Stimulated activated naive CD8-positive, alpha-beta T cell treated with anti-CD3 and anti-CD28 coated beads, Interleukin-15, Interleukin-2, amounts not matched to agents 100 U/mL and 50 U/mL, for 24 hours (primary cell): ENCODE results near the gene EFHD2.
A peak's percentile ranks its signal among the peaks of the same experiment; 100 is the strongest.
"Not testable (repeated sequence)": the region's sequence is repeated elsewhere in the genome, so short reads cannot be mapped to it uniquely, and the experiment has no call there.

Experiments
- ATAC-seq: fragments of 150-1000 bp; cut with Tn5 transposase; one replicate; pipeline ENCODE4 v1.10.0; 2021
- DNase-seq: peaks from one replicate; pipeline ENCODE4 v3.0.0; 2021

The EFHD2 gene

GRCh38 chr1:15409388-15410222 is at the start of gene EFHD2:
TSS of gene EFHD2 (plus strand) at chr1:15409888. CDS start at chr1:15409972, 84 bp downstream.
- ATAC-seq (peak; percentile 86), DNase-seq (peak; percentile 89)

DNA sequence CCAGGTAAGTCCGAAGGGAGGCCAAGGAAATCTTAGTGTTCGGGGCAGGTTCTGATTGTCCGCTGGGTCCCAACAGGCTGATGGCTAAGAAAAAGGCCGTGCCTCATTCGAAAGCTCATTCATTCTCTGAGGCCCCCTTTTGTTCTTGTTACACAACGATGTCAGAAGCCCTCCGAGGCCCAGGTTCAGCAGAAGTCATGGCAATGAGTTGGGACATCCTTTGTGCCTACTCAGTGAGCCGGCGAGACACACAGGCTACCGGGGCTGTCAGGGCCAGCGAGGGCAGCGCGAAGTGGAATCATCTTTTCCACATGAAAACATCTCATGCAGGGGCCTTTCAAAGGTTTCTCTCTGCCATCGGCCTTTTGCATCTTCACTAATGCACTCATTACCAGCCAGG is 49.0 kb upstream of the EFHD2 start:
- no peak for ATAC-seq

GRCh38 chr1:15362096-15362736 is 47.5 kb upstream of the EFHD2 start:
- DNase-seq, result no peak
- ATAC-seq, result no peak

More for the DNA sequence above, 49.0 kb upstream of the EFHD2 start:
- DNase-seq, result no peak

- DNase-seq, result no peak
- ATAC-seq, result no peak
Measured at GRCh38 chr1:15362737-15363128, 47.0 kb upstream of the EFHD2 start.

GRCh38 chr1:15364740-15365139 is 44.9 kb upstream of the EFHD2 start:
- ATAC-seq, result no peak
- no peak for DNase-seq

DNA sequence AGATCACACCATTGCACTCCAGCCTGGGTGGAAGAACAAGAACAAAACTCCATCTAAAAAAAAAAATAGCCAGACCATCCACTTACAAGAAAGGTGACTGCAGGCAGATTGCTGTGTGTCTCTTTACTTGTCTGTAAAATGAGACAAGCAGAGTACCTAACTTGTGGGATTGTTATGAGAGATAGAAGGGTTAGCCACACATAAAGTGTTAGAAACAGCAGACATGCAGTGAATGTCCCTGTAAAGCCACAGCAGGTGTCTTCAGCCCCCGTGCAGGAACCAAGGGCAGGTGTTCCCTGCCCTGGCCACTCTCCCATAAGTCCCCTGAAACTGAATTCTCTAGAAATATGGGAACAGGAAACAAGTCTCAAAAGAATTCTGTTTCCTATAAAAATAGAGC is 40.8 kb upstream of the EFHD2 start:
- ATAC-seq, result no peak
- no peak for DNase-seq

DNA sequence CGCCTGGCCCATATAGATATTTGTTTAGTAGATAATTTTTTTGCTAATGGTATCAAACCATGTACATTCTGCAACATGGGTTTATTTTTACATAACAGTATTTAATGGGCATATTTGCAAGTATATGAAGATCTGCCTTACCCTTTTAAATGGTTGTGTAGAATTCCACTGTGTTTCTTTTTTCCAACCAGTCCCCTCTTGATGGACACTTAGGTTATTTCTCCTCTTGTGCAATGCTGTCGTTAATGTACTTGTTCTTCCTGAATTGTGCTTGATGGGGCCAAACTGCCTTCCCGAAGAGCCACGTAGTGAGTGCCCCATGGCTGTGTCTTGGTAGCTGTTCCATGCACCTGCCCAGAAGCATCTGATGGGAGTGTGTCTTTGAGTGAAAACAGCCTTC is 39.4 kb upstream of the EFHD2 start:
- ATAC-seq, result no peak
- no peak for DNase-seq

- no peak for DNase-seq
- no peak for ATAC-seq
Measured at GRCh38 chr1:15370781-15371520, 38.7 kb upstream of the EFHD2 start.

DNA sequence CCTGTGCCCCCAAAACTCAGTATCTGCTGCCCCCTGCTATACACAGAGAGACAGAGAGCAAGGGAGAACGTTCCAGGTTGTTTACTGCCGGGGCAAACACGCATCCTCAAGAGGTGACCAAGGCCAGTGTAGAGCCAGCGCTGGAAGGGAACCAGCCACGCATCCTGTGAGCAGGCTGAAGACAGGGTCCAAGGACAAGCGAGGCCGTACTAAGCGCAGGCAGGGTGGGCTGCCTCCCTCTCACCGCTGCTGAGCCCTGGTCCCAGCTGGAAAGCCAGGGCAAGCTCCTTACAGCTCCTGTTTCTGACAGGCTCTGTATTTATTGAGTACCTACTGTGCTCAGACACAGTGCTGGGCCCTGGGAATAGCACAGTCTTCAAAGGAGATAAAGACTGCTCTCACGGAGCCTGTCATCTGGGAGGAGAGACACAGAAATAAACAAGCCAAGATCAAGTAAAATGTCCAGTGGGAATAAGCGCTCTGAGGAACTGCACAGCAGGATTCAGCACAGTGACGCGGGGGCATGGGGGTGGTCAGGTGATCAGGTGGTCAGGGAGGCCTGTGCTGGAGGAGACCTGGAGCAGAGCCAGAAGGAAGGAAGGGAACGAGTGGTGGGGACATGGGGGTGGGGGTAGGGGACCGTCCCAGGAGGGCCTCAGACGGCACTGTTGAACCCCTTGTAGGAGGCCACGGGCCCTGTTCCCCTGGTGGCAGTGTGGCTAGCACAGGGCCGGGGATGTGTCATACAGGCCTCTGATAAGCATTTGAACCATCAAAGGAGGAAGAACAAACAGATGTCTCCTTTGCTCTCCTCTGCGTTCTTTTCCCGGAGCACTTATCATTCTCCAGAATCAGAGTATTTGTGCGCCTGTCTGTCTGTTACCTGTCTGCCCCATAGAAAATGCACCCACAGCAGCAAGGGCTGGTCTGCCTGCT is 37.8 kb upstream of the EFHD2 start:
- no peak for DNase-seq
- peak; percentile 14 for ATAC-seq

- ATAC-seq, result no peak
Measured at GRCh38 chr1:15378729-15379128, 31.0 kb upstream of the EFHD2 start.

GRCh38 chr1:15379151-15379550 is 30.5 kb upstream of the EFHD2 start:
- not testable (repeated sequence) for ATAC-seq, DNase-seq

More at GRCh38 chr1:15378729-15379128, 31.0 kb upstream of the EFHD2 start:
- no peak for DNase-seq

DNA sequence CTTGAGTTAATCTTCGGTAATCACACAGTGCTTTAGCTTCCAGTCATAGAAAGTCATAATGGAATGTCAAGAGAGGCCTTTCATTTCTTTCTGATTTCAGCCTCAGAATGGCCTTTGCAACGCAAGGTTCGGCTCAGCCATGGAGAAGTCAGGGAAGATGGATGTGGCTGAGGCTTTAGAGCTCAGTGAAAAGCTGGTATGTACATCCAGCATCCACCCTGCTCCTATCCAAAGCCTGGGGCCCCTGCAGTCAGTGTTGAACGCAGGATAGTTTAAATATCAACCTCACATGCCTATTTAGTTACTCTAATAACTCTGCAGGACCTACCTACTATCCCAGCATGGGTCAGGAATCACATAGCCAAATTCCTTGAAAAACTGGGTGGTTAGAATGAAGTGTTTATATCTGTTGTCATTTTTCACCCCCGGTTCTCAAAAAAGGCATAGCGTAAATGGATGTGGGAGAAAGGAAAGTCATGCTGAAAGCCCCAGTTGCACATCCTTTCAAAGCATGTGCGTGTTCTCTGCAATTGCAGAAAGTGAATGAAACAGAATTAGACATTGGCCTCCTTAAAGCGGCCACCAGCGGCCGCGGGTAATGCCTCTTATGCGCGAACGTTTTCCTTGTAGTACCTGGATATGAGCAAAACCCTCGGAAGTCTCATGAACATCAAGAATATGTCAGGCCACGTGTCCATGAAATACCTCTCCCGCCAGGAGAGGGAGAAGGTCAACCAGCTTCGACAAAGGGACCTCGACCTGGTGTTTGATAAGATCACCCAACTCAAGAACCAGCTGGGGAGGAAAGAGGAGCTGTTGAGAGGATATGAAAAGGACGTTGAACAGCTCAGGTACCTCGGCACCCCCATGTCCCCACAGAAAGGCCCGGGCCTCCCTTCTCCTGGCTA is 28.8 kb upstream of the EFHD2 start:
- ATAC-seq (no peak), DNase-seq (no peak)

DNA sequence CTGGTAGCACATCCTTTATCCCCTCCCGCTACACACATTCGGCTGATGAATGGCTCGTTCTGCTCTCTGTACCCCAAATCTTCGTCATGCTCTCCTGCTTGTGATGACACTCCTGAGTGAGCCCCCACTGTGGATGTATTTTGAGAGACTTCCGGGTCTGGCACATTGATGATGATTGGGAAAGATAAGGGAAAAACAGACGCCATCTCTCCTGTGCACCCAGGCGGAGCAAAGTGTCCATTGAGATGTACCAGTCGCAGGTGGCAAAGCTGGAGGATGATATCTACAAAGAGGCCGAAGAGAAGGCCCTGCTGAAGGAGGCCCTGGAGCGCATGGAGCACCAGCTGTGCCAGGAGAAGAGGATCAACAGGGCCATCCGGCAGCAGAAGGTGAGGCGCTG is 27.9 kb upstream of the EFHD2 start:
- no peak for DNase-seq
- ATAC-seq, result no peak

DNA sequence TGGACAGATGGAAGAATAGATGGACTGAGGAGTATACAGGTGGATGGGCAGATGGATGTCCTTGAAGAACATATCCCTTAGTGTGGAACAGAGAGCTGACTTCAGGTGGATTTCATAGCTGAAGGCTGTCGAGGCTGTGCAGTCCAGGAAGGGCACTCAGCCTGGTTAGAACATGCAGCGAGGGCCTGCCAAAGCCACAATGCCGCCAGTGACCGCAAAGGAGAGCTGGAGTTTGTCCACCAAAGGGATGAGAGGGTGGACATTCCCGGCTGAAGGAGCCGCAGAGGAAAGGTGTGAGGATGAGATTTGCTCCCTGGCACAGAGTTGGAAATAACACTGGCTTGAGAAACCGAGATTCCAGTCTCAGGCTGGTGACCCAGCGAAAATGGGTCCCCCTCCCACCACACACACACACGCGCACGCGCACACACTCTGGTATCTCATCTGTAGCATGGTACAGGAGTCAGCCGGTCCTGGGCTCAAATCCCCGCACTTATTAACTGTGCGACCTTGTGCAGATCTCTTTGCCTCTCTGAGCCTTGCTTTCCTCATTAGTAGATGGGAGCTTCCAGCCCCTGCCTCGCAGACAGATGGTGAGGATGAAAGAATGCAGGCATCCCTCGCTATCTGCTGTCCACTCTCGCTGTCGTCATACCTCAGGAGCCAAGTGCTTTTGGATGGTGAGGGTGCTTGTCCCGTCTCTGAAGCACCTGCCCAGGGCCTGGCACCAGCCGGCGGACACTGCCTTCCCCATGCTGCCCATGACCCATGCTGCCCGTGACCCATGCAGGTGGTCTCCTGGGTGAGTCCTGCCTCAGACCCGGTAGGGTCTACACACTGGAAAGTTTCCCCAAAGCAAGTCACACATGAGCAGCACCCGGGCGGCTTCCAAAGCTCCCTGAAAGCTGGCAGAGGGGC is 26.8 kb upstream of the EFHD2 start:
- ATAC-seq (no peak), DNase-seq (no peak)

DNA sequence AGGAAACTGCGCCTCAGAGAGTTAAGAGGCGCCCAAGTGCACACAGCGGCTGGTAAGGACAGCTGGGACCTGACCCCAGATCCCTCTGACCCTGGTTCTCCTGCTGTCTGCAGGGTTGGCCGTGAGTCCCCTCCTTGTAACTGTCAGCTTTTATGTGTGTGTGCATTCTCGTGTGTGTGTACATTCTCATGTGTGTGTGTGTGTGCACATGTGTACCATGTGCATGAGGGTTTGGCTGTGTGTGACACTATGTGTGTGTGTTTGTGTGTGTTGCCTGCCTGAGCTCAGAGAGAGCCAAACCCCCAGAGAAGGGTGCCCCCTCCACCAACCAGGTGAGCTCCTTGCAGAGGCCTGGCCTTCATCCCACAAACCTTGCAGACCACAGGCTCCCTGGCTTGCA is 25.9 kb upstream of the EFHD2 start:
- DNase-seq (no peak), ATAC-seq (no peak)

DNA sequence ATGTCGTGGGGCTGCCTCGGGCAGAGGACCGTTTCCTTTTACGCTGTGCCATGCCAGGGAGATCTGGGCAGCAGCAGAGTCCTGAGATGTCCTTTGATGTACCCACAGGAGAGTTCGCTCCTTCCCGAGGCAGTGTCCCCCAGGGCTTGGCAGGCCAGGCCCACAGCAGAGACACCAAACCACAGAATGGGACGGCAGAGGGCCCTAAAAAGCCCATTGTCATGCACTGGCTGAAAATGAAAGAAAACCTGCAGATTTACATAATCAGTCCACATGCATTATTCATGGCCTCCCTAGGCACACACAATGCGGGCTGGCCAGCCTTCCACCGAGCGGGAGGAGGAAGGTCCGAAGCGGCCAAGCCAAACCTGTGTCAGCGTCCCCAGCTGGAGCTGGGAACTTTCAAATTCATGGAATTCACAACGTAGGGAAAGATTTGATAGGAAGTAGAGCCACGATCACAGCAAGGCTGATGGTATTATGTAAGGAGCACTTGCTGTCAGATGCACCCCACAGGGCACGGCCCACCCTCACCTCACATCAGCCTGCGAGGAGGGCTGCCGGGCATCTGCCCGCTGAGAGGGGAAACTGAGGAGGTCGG is 25.3 kb upstream of the EFHD2 start:
- ATAC-seq, result no peak
- DNase-seq, result no peak

- no peak for ATAC-seq
- no peak for DNase-seq
Measured at GRCh38 chr1:15385420-15385819, 24.3 kb upstream of the EFHD2 start.

DNA sequence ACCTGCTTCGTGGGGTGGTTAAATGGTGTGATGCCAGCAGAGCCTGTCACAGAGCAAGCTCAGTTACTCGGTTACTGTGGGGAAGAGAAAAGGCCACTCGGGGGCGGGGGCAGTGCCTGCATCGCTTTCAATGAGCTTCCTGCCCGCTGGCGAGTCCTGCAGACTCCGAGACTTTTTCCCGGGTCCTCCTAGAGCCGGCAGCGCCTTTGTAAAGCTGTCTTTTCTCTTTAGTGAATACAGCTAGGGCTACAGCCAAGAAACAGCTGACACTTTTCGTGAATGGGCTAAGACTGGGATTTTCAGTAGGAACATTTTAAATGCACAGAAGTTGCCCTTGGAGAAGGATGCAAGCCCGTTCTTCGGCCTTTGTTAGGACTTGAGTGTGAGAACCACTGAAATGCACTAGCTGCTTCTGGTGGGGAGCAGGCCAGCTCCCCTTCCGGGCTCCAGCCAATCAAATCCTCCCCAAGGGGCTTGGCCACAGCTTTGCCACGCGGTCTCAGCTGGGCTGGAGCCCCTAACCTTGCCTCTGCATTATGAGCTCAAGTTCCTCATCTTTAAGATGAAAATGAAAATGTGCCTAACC is 23.4 kb upstream of the EFHD2 start:
- ATAC-seq, result no peak

More for the DNA sequence above, 23.4 kb upstream of the EFHD2 start:
- DNase-seq, result peak; percentile 29
